ENCODE data around the gene SEZ6L.

Gene SEZ6L

GRCh38 chr22:26182723-26183122, 13.5 kb downstream of the SEZ6L start:
- DNase-seq (ENCODE audit: low spot score) = no peak

DNA sequence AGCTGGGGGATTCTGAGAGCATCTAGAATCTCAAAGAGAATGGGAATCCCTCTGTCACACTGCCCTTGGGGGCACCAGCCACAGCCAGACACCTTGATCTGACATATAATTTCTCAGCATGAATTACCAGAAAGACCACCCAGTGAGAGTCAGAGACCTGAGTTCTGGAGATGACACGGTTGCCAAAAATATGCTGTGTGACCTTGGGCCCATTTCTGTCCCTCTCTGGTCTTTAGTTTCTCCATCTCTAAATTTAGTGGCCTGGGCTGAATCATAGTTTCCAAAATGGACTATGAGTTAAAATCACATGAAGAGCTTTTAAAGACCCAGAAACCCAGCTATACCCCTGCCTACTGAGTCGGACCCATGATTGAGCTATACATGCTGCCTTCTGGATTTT, 15.9 kb downstream of the SEZ6L start:
- no peak for DNase-seq (ENCODE audit: low spot score)

GRCh38 chr22:26188341-26188740, 19.1 kb downstream of the SEZ6L start:
- DNase-seq (ENCODE audit: low spot score) = no peak

DNA sequence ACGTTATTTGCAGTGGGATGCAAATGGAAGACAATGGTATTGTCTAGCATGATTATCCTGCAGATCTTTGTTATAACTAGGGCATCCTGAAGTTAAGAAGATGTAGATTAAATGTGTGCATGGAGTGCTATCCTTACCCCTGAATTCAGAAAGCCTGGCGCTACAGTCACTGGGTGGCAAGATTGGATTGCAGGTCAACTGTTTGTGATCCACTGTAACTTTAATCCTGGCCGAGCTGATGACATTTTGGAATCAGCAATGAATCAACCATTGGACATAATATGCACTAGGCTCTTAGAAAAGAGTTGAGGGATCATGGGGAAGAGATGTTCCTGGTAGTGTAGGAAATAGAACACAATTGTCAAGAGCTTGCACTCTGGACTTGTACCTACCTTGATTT, 25.1 kb downstream of the SEZ6L start:
- DNase-seq (ENCODE audit: low spot score) = no peak

GRCh38 chr22:26194877-26195276, 25.6 kb downstream of the SEZ6L start:
- no peak for DNase-seq (ENCODE audit: low spot score)

GRCh38 chr22:26196657-26197056, 27.4 kb downstream of the SEZ6L start:
- no peak for DNase-seq (ENCODE audit: low spot score)

- DNase-seq (ENCODE audit: low spot score) = no peak
Measured at GRCh38 chr22:26197425-26197824, 28.2 kb downstream of the SEZ6L start.

DNA sequence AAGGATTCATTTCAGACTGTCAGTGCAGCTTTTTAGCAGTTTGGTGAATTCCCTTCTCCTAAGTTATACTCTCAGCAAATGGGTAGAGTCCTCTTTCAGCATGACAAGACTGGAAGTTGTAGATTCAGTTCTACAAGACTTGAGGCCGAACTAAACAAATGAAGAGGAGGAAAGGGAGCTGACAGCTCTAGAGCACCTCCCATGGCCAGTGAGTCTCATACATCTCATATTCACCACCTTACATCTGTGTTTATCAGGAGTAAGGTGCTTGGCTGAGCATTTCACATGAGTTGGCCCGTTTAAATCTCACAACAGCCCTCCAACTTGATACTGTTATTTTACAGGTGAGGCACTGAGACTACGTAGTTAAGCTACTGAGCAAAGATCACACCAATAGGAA, 30.4 kb downstream of the SEZ6L start:
- no peak for DNase-seq (ENCODE audit: low spot score)

DNA sequence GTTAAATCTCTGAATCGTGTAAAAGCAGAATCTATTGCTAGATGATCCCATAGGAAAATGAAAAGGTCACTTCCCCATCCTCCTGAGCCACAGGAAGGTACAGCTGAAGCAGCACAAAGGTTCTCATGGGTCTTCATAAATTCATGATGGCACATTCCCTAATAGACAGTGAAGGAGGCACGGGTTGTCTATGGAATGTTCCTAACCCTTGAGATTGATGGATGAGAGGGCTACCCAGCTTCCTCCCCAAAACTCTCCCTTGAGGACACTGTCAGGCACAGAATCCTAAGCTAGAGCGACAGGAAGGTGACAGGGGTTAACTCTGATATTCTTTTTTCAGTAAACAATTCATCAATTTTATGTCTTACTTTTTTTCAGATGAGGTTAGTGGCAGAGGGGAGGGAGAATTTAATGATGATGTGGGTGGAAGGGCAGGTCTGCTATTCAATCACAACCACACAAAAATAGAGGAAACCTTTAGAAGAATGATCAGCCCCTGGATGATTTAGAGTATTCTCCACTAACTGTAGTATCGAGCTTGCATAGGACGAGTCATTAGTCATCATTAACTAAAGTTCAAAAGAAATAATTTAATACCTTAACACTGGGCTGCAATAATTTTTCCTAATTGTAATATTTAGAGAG, 33.1 kb downstream of the SEZ6L start:
- DNase-seq (ENCODE audit: low spot score) = no peak

- DNase-seq (ENCODE audit: low spot score) = no peak
Measured at GRCh38 chr22:26205494-26205893, 36.2 kb downstream of the SEZ6L start.

DNA sequence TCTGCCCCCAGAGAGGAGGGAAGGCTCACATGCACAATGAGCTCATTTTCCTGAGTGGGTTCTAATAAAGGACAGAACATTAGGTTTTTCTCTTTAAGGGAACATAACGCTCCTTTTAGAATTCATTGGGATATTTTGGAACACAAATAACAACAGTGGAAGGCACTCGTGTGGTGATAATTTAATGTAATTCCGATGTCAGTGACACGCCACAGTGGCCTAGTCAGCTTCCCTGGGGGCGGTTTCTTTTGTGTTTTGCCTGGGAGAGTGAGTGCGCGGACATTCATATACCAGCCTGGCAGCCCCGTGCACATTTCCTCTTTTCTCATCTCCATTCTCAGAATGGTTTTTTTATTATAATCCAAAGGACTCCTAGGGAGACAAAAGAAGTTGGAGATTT, 41.1 kb downstream of the SEZ6L start:
- no peak for DNase-seq (ENCODE audit: low spot score)

GRCh38 chr22:26213826-26214225, 44.6 kb downstream of the SEZ6L start:
- DNase-seq (ENCODE audit: low spot score) = no peak

- DNase-seq (ENCODE audit: low spot score) = no peak
Measured at GRCh38 chr22:26214466-26214865, 45.2 kb downstream of the SEZ6L start.

DNA sequence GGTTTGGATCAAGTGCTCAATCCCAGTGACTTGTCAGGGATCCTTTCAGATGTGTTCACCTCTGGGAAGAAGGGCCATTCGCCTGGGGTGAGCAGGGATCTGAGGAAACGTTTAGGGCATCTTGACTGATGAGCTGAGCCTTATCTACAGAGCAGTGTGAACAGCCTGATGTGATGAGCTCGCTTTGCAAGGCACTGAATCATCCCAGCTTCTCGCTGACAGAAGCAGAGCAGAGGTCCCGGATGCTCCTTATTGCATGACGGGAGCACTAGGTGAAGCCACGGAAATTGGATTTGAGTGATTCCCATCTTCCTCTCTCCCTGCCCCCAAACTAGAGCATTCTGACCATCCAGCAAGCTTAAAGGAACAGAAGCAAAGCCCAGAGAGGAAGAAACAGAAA, 46.5 kb downstream of the SEZ6L start:
- no peak for DNase-seq (ENCODE audit: low spot score)

- no peak for DNase-seq (ENCODE audit: low spot score)
Measured at GRCh38 chr22:26225207-26225606, 55.9 kb downstream of the SEZ6L start.

DNA sequence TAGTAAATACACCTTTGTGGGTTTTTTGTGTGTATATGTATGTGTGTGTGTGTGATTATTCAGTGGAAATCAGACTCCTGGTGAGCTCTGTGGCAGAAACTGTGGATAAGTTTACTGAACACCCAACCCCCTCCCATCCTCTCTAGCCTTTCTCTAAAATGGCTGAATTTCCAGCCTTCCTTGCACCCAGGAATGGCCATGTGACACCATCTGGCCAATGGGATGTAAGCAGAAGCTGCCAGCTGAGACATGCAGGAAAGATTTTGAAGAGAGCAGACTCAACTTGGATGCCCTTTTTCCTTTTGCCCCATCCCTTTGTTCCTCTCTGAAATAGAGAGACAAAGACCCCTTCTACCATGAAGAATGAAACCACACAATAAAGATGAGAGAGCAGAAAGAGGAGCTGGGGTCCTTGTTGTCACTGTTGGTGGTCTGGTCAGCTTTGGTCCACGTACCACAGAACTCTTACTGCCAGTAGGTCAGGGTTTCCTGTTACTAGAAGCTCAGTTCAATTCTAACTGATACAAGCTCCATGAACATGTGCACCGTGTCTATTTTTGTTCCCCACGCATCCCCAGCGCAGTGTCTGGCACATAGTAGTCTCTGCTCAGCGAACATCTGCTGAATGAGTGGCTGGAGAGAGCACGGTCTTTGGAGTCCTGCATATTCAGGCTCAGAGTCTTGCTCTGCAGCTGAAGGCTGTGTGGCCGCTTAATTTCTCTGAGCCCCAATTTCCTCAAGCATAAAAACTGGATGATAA, 57.5 kb downstream of the SEZ6L start:
- no peak for DNase-seq (ENCODE audit: low spot score)

DNA sequence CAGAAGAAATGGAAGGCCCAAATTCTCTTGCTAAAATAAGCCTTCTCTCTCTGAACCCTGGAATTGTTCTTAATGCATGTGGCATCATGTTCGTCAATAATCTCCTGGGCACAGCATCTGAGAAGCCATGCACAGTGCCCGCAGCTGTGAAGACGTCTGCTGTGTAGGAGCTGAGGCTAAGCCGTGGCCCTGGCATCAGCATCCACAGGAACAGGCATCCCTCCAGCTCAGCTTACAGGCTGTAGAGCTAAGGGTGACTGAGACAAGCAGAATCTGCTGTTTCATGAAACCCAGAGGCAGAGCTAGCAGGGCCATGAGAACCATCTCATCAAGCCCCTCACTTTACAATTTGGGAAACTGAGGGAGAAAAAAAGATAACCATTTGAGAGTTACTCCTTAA, 60.6 kb downstream of the SEZ6L start:
- DNase-seq (ENCODE audit: low spot score) = no peak

DNA sequence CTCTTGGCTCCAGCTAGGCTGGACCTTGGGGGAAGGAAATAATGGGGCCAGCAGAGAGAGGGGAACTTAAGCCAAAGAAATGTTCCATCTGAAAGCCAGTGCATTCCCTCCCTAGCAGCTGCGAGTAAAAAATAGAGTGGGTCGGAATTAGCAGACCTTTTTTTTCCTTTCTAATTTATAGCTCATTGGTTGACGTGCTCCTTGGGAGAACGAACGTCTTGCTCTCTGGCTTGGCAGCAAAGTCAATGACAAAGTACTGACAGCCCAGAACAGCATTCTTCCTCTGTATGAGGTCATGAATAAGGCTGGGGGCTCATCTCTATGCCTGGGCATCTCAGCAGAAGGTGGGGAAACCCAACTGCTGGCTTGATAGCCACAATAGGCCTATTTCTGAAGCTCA, 65.0 kb downstream of the SEZ6L start:
- DNase-seq (ENCODE audit: low spot score) = no peak

- no peak for DNase-seq (ENCODE audit: low spot score)
Measured at GRCh38 chr22:26235792-26236487, 66.7 kb downstream of the SEZ6L start.

- DNase-seq (ENCODE audit: low spot score) = no peak
Measured at GRCh38 chr22:26236991-26237390, 67.7 kb downstream of the SEZ6L start.

DNA sequence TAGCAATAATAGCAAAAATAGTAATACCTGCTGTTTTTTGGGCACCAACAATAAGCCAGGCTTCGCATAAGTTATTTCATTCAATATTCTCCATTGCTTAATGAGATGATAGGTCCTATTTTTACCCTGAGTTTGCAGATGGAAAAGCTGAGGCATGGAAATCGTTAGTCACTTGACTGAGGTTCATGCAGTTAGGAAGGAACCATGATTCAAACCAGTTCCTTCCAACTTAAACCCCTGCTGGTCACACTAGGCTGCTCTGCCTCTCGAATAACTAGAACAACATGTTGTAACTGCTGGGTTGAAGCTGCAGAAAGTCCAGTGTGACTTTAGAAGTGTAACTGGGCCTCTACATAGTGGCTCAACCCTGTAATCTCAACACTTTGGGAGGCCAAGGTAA, 69.3 kb downstream of the SEZ6L start:
- no peak for DNase-seq (ENCODE audit: low spot score)

DNA sequence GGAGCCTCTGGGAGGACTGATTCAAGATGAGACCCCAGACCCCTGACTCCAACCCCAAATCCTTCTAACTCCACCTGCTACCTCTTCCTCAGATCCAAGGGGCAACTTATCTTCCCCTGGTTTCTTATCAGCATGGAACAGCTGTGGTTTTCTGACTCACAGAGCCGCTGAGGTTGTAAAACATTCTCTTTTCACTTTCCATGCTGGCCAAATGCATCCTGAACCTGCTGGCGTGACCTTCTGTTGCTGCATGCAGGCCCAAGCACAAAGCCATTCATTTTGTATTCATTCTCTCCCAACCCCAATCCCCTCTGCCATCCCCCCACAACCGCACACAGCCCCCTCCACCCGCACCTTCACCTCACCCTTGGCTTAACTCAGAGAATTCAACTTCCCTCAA, 70.3 kb downstream of the SEZ6L start:
- no peak for DNase-seq (ENCODE audit: low spot score)

GRCh38 chr22:26241361-26241760, 72.1 kb downstream of the SEZ6L start:
- DNase-seq (ENCODE audit: low spot score) = no peak

Measured in CD4-positive, alpha-beta T cell treated with Interleukin-15 for 4 hours (primary cell).